Neural crest cell (in vitro differentiated cells): Measurements from ENCODE around the gene HACD4. TPM values are rescaled to one million over a fixed set of nuclear protein-coding genes. Genes with fewer than 3 reads are reported as not detected.
A peak's percentile ranks its signal among the peaks of the same experiment; 100 is the strongest.

Experiments used
- DNase-seq: peaks from one replicate; pipeline ENCODE4 v3.0.0; 2021; ENCODE audit warnings: low read depth, mixed read lengths, low spot score
- H3K27ac Mint-ChIP-seq: one replicate; pipeline ENCODE4 v1.8.0; 2021; ENCODE audit warnings: mild to moderate bottlenecking, mixed read lengths; ENCODE audit not compliant: unreplicated experiment
- H3K27me3 Mint-ChIP-seq: 2 replicates; pipeline ENCODE4 v1.8.0; 2021; ENCODE audit warnings: low read depth, mild to moderate bottlenecking, mixed read lengths
- H3K36me3 Mint-ChIP-seq: 2 replicates; pipeline ENCODE4 v1.8.0; 2021; ENCODE audit warnings: low read depth, mild to moderate bottlenecking, mixed read lengths
- H3K4me1 Mint-ChIP-seq: 2 replicates; pipeline ENCODE4 v1.8.0; 2021; ENCODE audit warnings: mixed read lengths
- H3K4me3 Mint-ChIP-seq: one replicate; pipeline ENCODE4 v1.8.0; 2021; ENCODE audit warnings: mild to moderate bottlenecking, mixed read lengths
- H3K9me3 Mint-ChIP-seq: 2 replicates; pipeline ENCODE4 v1.8.0; 2021; ENCODE audit warnings: mixed read lengths
- CTCF ChIP-seq: fragments of 200-600 bp; sonication (generic); conservative IDR thresholded peaks from 2 replicates; pipeline ENCODE4 v1.5.0; 2021; ENCODE audit warnings: antibody characterized with exemption, mild to moderate bottlenecking
- total RNA-seq: library from RNA; stranded (reverse); gene quantifications from 2 replicates; pipeline ENCODE4 v1.2.1, GENCODE V29; 2021

HACD4 gene
- total RNA-seq, 1 donor from 2014 or later: 0.72 TPM

DNA sequence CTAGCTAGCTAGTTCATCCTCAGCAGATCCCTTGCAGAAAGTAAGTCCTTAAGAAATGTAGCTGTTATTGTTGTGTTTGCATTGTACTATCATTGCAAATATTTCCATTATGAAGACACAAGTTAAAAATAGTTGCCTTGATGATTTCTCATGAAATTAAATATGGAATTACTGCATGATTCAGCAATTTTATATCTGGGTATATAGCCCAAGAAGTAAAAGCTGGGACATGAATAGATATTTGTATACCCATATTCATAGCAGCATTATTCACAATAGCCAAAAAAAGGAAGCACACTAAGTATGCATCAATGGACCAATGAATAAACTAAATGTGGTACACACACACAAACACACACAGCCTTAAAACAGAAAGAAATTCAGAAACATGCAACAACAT lies 39.5 kb upstream of the HACD4 start:
- TF ChIP-seq CTCF: no peak
- Mint-ChIP-seq H3K27me3 (no peaks in the 10 kb centered on the region), H3K36me3 (no peaks in the 10 kb centered on the region), H3K27ac (no peak overlapping the region), H3K4me1 (peaks cover 11% of the 10 kb centered on the region), H3K4me3 (no peak overlapping the region), H3K9me3 (no peaks in the 10 kb centered on the region)
- no peak for DNase-seq

- H3K4me1 Mint-ChIP-seq: peaks cover 4% of the 10 kb centered on the region
- no peaks in the 10 kb centered on the region for H3K36me3 Mint-ChIP-seq
- H3K9me3 Mint-ChIP-seq: no peaks in the 10 kb centered on the region
- TF ChIP-seq CTCF: peak; percentile 42
- H3K27ac Mint-ChIP-seq: no peak overlapping the region
- H3K4me3 Mint-ChIP-seq: no peak overlapping the region
- DNase-seq: no peak
- H3K27me3 Mint-ChIP-seq: no peaks in the 10 kb centered on the region
These were observed 38.7 kb upstream of the HACD4 start for GRCh38 chr9:21070171-21070571.

- H3K4me1 Mint-ChIP-seq: no peaks in the 10 kb centered on the region
- H3K9me3 Mint-ChIP-seq: peaks cover 5% of the 10 kb centered on the region
- no peak for TF ChIP-seq CTCF
- H3K36me3 Mint-ChIP-seq: no peaks in the 10 kb centered on the region
- H3K27ac Mint-ChIP-seq: no peak overlapping the region
- no peaks in the 10 kb centered on the region for H3K27me3 Mint-ChIP-seq
- DNase-seq: no peak
- no peak overlapping the region for H3K4me3 Mint-ChIP-seq
These were observed 29.6 kb upstream of the HACD4 start for GRCh38 chr9:21060919-21061561.

DNA sequence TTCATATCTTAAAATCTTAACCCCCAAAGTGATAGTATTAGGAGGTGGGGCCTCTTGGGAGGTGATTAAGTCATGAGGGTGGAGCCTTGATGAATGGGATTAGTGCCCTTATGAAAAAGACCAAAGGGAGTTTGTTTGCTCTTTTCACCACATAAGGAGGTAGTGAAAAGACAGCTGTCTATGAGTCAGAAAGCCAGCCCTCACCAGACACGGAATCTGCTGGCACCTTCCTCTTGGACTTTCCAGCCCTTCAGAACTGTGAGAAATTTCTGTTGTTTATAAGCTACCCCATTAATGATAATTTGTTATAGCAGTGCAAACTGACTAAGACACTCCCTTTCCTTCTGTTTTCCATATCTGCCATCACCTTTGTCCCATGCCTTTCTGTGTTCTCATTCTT lies 25.5 kb upstream of the HACD4 start:
- H3K9me3 Mint-ChIP-seq: peaks cover 8% of the 10 kb centered on the region
- TF ChIP-seq CTCF: no peak

GRCh38 chr9:21053851-21054250 lies 22.4 kb upstream of the HACD4 start:
- Mint-ChIP-seq H3K4me3 (no peak overlapping the region), H3K9me3 (peaks cover 7% of the 10 kb centered on the region)

More for the DNA sequence above, 25.5 kb upstream of the HACD4 start:
- no peak for DNase-seq
- Mint-ChIP-seq H3K27ac (no peak overlapping the region), H3K4me1 (no peaks in the 10 kb centered on the region), H3K4me3 (no peak overlapping the region), H3K36me3 (no peaks in the 10 kb centered on the region), H3K27me3 (no peaks in the 10 kb centered on the region)

More at GRCh38 chr9:21053851-21054250, 22.4 kb upstream of the HACD4 start:
- DNase-seq: no peak
- Mint-ChIP-seq H3K27ac (no peak overlapping the region), H3K27me3 (no peaks in the 10 kb centered on the region), H3K4me1 (no peaks in the 10 kb centered on the region), H3K36me3 (no peaks in the 10 kb centered on the region)
- TF ChIP-seq CTCF: no peak
